Measurements from ENCODE around the gene DNASE2B.

The DNASE2B gene

DNA sequence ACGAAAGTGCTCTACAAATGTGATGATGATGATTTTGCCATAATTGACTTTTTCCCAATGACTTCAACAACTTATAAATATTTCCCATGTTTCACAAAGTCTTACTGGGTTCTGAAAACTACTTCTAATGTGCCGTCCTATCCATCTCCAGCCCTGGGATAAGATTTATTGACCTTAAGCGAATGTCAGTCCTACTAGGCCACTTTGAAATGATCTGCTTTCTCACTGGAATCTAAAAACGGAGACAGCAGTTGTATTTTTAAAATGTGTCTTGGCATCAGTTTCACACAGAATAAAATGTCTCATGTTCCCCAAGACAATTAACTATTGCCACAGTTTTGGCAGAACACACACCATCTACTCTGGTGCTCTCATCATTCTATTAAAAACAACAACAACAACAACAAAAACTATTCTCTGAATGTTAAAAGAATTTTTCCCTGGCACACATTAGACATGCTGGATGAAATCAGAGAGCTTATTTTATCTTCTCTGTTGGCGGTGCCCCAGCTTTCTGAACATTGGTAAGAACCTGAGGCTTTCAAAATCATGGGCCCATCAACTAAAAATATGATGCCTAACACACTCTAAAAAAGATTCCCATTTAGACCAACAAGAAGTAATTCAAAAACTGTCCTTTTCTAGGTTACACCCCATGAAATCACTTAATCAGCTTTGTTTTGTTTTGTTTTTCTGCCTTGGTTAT, 23.1 kb upstream of the DNASE2B start:
- no peak for DNase-seq (ENCODE audit: low read depth, low spot score)

- no peak for DNase-seq (ENCODE audit: low read depth, low spot score)
Measured at GRCh38 chr1:84376000-84376910, 22.0 kb upstream of the DNASE2B start.

- peak; percentile 92 for DNase-seq (ENCODE audit: low read depth, low spot score)
Measured at GRCh38 chr1:84377480-84378095, 20.7 kb upstream of the DNASE2B start.

DNA sequence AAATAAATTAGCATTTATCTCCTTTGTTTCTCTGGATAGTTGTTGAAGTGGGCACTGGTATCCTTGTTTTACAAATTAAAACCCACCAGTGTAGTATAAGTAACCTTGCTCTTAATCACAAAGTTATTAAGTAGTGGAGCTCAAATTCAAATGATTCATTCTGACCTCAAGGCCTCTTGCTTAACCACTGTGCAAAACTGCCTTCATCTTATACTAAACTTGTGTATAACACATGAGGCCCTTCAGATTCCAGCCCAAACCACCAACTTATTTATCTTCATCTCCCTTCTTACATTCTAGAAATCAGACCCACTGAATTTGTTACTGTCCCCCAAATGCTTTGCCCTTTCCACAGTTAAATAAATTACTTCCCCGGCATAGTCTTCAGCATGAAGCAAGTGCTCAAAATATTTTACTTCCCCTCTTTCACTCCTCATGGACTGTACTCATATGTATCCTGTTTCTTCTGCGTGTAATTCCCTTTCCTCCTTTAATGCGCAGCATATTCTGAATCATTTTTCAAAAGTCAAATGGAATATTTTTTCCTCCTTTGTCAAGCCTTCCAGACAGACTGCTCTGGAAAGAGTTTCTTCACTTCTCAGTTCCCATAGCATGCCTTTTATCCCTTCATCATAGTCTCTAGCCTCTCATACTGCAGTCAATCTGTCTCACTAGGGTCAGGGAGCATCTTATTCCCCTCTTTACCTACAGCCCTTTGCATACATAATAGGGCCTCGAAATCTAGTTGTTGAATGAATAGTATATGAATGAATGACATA, 19.0 kb upstream of the DNASE2B start:
- peak; percentile 64 for DNase-seq (ENCODE audit: low read depth, low spot score)

DNA sequence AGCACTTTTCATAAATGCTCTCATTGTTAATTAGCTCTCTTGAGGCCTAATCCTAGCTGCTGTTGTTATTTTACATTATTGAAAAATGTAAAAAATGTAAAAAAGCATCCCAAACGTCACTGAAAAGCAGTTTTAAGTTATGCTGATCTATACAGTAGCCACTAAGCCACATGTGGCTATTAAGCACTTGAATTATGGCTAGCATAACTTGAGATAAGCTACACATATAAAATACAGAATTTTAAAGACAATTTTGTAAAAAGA, 18.4 kb upstream of the DNASE2B start:
- no peak for DNase-seq (ENCODE audit: low read depth, low spot score)

GRCh38 chr1:84382127-84382526, 16.2 kb upstream of the DNASE2B start:
- no peak for DNase-seq (ENCODE audit: low read depth, low spot score)

GRCh38 chr1:84385347-84385746, 12.9 kb upstream of the DNASE2B start:
- no peak for DNase-seq (ENCODE audit: low read depth, low spot score)

GRCh38 chr1:84386716-84387479, 11.4 kb upstream of the DNASE2B start:
- no peak for DNase-seq (ENCODE audit: low read depth, low spot score)

GRCh38 chr1:84387480-84388163, 10.7 kb upstream of the DNASE2B start:
- DNase-seq (ENCODE audit: low read depth, low spot score), result no peak

DNA sequence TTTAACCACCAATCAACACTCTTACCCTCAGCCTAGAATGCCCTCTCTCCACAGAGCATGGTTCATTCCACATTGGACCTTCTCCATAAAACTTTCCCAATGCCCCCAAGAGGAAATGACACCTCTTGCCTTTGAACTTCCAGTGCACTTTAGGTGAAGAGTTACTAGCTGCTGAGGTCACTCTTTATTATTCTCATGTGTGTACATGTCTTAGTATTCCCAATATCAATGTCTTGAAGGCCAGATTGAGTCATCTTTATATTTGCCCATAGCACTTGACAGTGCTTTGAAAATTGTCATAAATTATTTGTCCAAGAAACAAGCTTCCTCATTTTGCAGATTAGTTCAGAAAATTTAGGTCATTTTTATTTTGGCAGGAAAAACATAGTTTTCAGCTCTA, 8.1 kb upstream of the DNASE2B start:
- DNase-seq (ENCODE audit: low read depth, low spot score), result no peak

GRCh38 chr1:84401156-84401555, 2.9 kb downstream of the DNASE2B start:
- DNase-seq (ENCODE audit: low read depth, low spot score), result no peak

GRCh38 chr1:84402060-84402459, 3.8 kb downstream of the DNASE2B start:
- no peak for DNase-seq (ENCODE audit: low read depth, low spot score)

GRCh38 chr1:84402501-84402900, 4.2 kb downstream of the DNASE2B start:
- no peak for DNase-seq (ENCODE audit: low read depth, low spot score)

- no peak for DNase-seq (ENCODE audit: low read depth, low spot score)
Measured at GRCh38 chr1:84403347-84403746, 5.1 kb downstream of the DNASE2B start.

GRCh38 chr1:84406346-84406861, 8.1 kb downstream of the DNASE2B start:
- DNase-seq (ENCODE audit: low read depth, low spot score), result no peak

DNA sequence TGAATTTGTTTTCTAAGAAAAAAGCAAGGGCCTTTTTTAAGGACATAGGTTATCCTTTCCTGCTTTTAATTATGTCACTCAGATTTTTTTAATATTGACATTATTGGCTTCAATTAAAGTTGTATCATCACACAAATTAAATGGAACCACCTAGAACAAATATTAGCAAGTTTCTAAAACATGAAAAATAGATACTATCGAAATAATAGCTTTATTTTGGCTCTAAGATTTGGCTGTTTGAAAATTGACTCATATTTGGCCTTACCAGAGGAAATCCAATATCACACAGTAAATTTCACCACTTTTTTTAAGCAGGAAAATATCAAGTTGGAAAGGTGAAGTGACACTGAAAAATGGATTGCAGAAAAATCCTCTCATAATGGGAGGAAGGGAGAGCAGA, 9.2 kb downstream of the DNASE2B start:
- DNase-seq (ENCODE audit: low read depth, low spot score), result no peak

DNA sequence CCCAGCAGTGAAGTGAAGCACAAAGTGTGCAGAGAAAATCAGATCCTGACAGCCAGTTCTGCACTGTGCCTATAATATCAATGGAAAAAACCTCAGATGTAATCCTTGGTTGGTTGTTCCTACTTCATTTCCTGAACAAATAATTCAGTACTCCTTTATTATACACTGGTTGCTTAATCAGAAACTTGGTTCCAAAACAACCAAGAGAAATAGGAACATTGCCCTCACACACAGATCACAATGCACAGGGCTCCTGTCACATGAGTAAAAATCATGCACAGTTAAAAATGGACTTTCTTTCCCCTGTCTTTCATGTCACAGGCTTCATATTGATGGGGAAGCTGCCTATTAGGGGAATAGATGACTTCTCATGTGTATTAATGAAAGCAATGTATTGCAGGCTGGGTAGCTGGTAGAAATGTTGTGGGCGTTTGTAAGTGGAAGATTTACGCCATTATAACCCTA, 9.7 kb downstream of the DNASE2B start:
- no peak for DNase-seq (ENCODE audit: low read depth, low spot score)

GRCh38 chr1:84409888-84410287, 11.6 kb downstream of the DNASE2B start:
- no peak for DNase-seq (ENCODE audit: low read depth, low spot score)

DNA sequence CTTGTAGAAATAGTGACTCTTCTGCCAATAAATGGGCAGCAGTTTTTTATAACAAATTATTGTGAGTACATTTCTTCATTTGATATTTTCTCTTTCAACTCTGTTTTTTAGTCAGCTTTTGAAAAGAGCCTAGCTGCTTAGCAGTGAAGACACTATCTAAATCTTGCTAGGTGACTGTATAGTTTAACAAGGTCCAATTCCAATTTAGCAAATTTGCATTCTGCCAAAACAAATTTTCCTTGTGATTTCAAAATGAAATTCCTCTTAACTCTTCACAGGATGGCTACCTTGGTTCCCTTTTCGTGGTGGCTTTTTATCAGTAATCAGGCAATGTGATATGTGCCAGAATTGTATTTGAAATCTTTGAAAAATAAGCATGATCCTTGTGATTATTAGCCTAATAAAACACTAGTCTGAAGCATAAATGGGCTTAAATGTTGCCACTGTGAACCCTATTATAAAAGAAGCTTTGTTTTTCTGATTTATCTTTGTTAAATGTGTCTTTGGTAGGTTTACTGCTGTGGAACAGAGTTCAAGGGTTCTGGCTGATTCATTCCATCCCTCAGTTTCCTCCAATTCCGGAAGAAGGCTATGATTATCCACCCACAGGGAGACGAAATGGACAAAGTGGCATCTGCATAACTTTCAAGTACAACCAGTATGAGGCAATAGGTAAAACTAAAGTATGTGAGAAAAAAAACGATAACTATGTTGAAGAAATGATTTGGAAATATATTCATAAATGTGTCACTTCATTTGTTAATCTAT, 12.2 kb downstream of the DNASE2B start:
- DNase-seq (ENCODE audit: low read depth, low spot score), result no peak

All from astrocyte of the hippocampus (primary cell).